ENCODE measurements around the gene ARHGAP10.

DNA sequence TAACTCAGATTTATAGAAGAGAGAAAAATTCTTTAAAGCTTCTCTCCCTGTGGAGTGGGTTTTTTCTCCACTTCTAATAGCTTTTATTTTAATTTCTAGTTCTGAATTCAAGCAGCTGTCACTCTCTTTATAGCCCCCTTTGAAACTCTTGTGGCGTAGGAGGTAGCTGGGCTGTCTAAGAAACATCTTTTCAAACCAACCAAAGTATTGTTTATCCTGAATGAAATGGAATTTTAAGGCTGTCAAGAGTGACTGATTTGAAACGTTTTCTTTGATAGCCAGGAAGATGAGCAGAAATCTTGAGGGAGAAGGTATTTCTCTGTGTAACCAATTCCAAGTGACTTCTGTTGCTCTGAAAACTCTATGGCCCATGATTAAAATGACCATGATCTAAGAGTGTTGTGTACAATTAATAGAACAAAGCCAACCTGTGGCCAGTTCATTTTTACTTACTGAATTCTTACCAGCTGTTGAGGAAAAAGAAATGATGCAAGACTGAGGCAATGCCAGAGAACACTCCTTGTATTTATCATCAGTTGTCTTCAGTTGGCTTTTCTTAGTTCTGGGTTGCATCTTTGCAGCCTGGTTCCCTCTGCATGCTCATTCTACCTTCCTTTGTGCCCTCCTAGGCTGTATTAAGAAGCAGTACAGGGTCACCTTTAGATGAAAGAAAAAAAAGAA lies 298.4 kb downstream of the ARHGAP10 start:
- TF ChIP-seq, protein P1, sequence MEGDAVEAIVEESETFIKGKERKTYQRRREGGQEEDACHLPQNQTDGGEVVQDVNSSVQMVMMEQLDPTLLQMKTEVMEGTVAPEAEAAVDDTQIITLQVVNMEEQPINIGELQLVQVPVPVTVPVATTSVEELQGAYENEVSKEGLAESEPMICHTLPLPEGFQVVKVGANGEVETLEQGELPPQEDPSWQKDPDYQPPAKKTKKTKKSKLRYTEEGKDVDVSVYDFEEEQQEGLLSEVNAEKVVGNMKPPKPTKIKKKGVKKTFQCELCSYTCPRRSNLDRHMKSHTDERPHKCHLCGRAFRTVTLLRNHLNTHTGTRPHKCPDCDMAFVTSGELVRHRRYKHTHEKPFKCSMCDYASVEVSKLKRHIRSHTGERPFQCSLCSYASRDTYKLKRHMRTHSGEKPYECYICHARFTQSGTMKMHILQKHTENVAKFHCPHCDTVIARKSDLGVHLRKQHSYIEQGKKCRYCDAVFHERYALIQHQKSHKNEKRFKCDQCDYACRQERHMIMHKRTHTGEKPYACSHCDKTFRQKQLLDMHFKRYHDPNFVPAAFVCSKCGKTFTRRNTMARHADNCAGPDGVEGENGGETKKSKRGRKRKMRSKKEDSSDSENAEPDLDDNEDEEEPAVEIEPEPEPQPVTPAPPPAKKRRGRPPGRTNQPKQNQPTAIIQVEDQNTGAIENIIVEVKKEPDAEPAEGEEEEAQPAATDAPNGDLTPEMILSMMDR (IDR thresholded peaks at IDR 0.05; ENCODE audit: low read length) = no peak
- TF ChIP-seq EZH2 (optimal IDR thresholded peaks at IDR 0.05; ENCODE audit: low read depth, low read length) = no peak

Measured in MM.1S (cell line).